SK-N-SH (cell line): ENCODE results near the gene DLX5. TPM values are rescaled to one million over a fixed set of nuclear protein-coding genes. Genes with fewer than 3 reads are reported as not detected.

ENCODE experiments used
- CTCF ChIA-PET: fragments of 300-600, 350-600 bp; formaldehyde crosslinking; extraction: SDS; loops from one replicate; lab custom pipeline; 2021; lab: Yijun Ruan, JAX
- POLR2A ChIA-PET: fragments of 350-600 bp; sonication (Branson Sonifier 250); formaldehyde crosslinking; extraction: SDS; loops from one replicate; lab custom pipeline; 2020; ENCODE audit warnings: antibody characterized with exemption, inconsistent platforms; lab: Yijun Ruan, JAX
- DNase-seq: peaks from one replicate; pipeline ENCODE4 v3.0.0; 2012
- H2AFZ ChIP-seq: fragments of 200-600 bp; sonication (generic); 2 replicates; pipeline ENCODE4 v1.8.1; 2016; ENCODE audit warnings: antibody characterized with exemption, mild to moderate bottlenecking, low read depth
- H3F3A ChIP-seq: fragments of 200-600 bp; sonication (generic); replicated peaks from 2 replicates; pipeline ENCODE3; 2016; ENCODE audit warnings: antibody characterized with exemption, mild to moderate bottlenecking; ENCODE audit not compliant: insufficient read depth
- H3K27ac ChIP-seq, 2 experiments: fragments of 200-500 bp in 1 of 2; fragments of 200-600 bp in 1 of 2; sonication (Bioruptor generic) in 1 of 2; sonication (generic), shearing (Covaris generic) in 1 of 2; 2 replicates each; pipeline versions ENCODE4 v1.5.1 to v1.6.1; 2014 to 2016; ENCODE audit warnings: low read depth in 2 of 2, inconsistent platforms in 1 of 2, low read length in 1 of 2, mild to moderate bottlenecking in 1 of 2, mixed read lengths in 1 of 2
- H3K27me3 ChIP-seq: fragments of 200-600 bp; sonication (generic), shearing (Covaris generic); 2 replicates; pipeline ENCODE4 v1.6.1; 2016; ENCODE audit warnings: mixed run types; ENCODE audit not compliant: insufficient read depth
- H3K36me3 ChIP-seq, 2 experiments: fragments of 200-500 bp in 1 of 2; fragments of 200-600 bp in 1 of 2; sonication (Bioruptor generic) in 1 of 2; sonication (generic) in 1 of 2; replicated peaks in 1 of 2; 2 replicates each; pipeline versions ENCODE3 to v1.5.1; 2014 to 2016; ENCODE audit warnings: low read length in 1 of 2, mild to moderate bottlenecking in 1 of 2; ENCODE audit not compliant: insufficient read depth in 2 of 2, control insufficient read depth in 1 of 2
- H3K4me1 ChIP-seq, 2 experiments: fragments of 200-500 bp in 1 of 2; fragments of 200-600 bp in 1 of 2; sonication (Bioruptor generic) in 1 of 2; sonication (generic), shearing (Covaris generic) in 1 of 2; 2 replicates each; pipeline versions ENCODE4 v1.5.1 to v1.6.1; 2014 to 2016; ENCODE audit warnings: low read depth in 1 of 2, low read length in 1 of 2, mixed run types in 1 of 2; ENCODE audit not compliant: insufficient read depth in 2 of 2, control insufficient read depth in 1 of 2
- H3K4me2 ChIP-seq: fragments of 200-600 bp; sonication (generic), shearing (Covaris generic); 2 replicates; pipeline ENCODE4 v1.6.1; 2017; ENCODE audit warnings: mixed run types
- H3K4me3 ChIP-seq, 2 experiments: fragments of 200-500 bp in 1 of 2; fragments of 200-600 bp in 1 of 2; sonication (Bioruptor generic) in 1 of 2; sonication (generic), shearing (Covaris generic) in 1 of 2; 2 replicates each; pipeline versions ENCODE4 v1.5.1 to v1.8.1; 2014 to 2016; ENCODE audit warnings: low read depth in 2 of 2, inconsistent platforms in 1 of 2, low read length in 1 of 2, mild to moderate bottlenecking in 1 of 2, mixed read lengths in 1 of 2, moderate library complexity in 1 of 2
- H3K79me2 ChIP-seq: fragments of 200-600 bp; sonication (generic); 2 replicates; pipeline ENCODE4 v1.8.1; 2017; ENCODE audit warnings: mild to moderate bottlenecking; ENCODE audit not compliant: insufficient read depth
- H3K9ac ChIP-seq: fragments of 200-600 bp; sonication (generic); 2 replicates; pipeline ENCODE4 v1.6.1; 2017; ENCODE audit warnings: mixed run types
- H3K9me2 ChIP-seq: fragments of 200-600 bp; sonication (generic); 2 replicates; pipeline ENCODE4 v1.6.1; 2017; ENCODE audit warnings: mixed run types
- H3K9me3 ChIP-seq: fragments of 200-600 bp; sonication (generic); 2 replicates; pipeline ENCODE4 v1.6.1; 2017; ENCODE audit warnings: mixed run types, mild to moderate bottlenecking, moderate library complexity
- H4K20me1 ChIP-seq: fragments of 200-600 bp; sonication (generic); 2 replicates; pipeline ENCODE4 v1.6.1; 2017; ENCODE audit warnings: mild to moderate bottlenecking, mixed run types; ENCODE audit not compliant: insufficient read depth
- CHD2 ChIP-seq: fragments of 150-350 bp; IDR thresholded peaks from 2 replicates; pipeline ENCODE4 v1.6.1; 2018; ENCODE audit warnings: low read length; ENCODE audit not compliant: partially characterized antibody
- ELF1 ChIP-seq: IDR thresholded peaks from 2 replicates; pipeline ENCODE4 v1.4.0; 2012
- EP300 ChIP-seq, 2 experiments: IDR thresholded peaks; 2 replicates each; pipeline versions ENCODE4 v1.4.0 to v1.6.1; 2012; ENCODE audit warnings: borderline replicate concordance in 1 of 2, low read depth in 1 of 2, low read length in 1 of 2
- FOXM1 ChIP-seq: IDR thresholded peaks from 2 replicates; pipeline ENCODE4 v1.4.0; 2012; ENCODE audit warnings: low read depth, mild to moderate bottlenecking
- GABPA ChIP-seq: IDR thresholded peaks from 2 replicates; pipeline ENCODE4 v1.4.0; 2012; ENCODE audit warnings: low read depth, mild to moderate bottlenecking
- GATA2 ChIP-seq: sonication (generic); formaldehyde crosslinking; IDR thresholded peaks from 2 replicates; pipeline ENCODE4 v1.5.0; 2020; ENCODE audit warnings: mild to moderate bottlenecking, missing genetic modification reagents
- MEF2A ChIP-seq: IDR thresholded peaks from 2 replicates; pipeline ENCODE4 v1.4.0; 2012; ENCODE audit warnings: low read depth, borderline replicate concordance
- MXI1 ChIP-seq: IDR thresholded peaks from 2 replicates; pipeline ENCODE4 v1.6.1; 2012; ENCODE audit warnings: mild to moderate bottlenecking, low read depth, low read length, improper control_type of control experiment
- NFIC ChIP-seq: IDR thresholded peaks from 2 replicates; pipeline ENCODE4 v1.4.0; 2012; ENCODE audit warnings: borderline replicate concordance
- NRF1 ChIP-seq: IDR thresholded peaks from 2 replicates; pipeline ENCODE4 v1.6.1; 2012; ENCODE audit warnings: low read depth, mild to moderate bottlenecking, low read length
- RAD21 ChIP-seq: IDR thresholded peaks from 2 replicates; pipeline ENCODE4 v1.6.1; 2012; ENCODE audit warnings: mild to moderate bottlenecking, low read length
- RCOR1 ChIP-seq: fragments of 150-350 bp; IDR thresholded peaks from 2 replicates; pipeline ENCODE4 v1.6.1; 2017; ENCODE audit warnings: antibody characterized with exemption, low read length
- RFX5 ChIP-seq: IDR thresholded peaks from 2 replicates; pipeline ENCODE4 v1.6.1; 2012; ENCODE audit warnings: mild to moderate bottlenecking, improper control_type of control experiment, low read length
- TAF1 ChIP-seq: IDR thresholded peaks from 2 replicates; pipeline ENCODE4 v1.6.1; 2012; ENCODE audit warnings: low read depth, mild to moderate bottlenecking, low read length, moderate library complexity, borderline replicate concordance
- TCF12 ChIP-seq: IDR thresholded peaks from 2 replicates; pipeline ENCODE4 v1.4.0; 2012
- TEAD4 ChIP-seq: IDR thresholded peaks from 2 replicates; pipeline ENCODE4 v1.4.0; 2012; ENCODE audit warnings: mild to moderate bottlenecking, borderline replicate concordance; ENCODE audit not compliant: insufficient read depth
- YY1 ChIP-seq: IDR thresholded peaks from 2 replicates; pipeline ENCODE4 v1.4.0; 2012; ENCODE audit warnings: low read depth, mild to moderate bottlenecking
- WGBS: methylation state at CpG from one replicate; pipeline ENCODE4 v1.1.6; 2017; ENCODE audit warnings: low lambda C conversion rate; 5-methylcytosine and 5-hydroxymethylcytosine counted together
- polyA plus RNA-seq, 3 experiments: library from polyadenylated mRNA; depleted of rRNA; stranded (reverse); fragments of >200 nt; gene quantifications; 2 replicates each; pipeline ENCODE4 v1.2.3, GENCODE V29; 2012
- TF ChIP-seq, protein P1 (sequence below): fragments of 150-350 bp; IDR thresholded peaks from 2 replicates; pipeline ENCODE4 v1.6.1; 2016; ENCODE audit warnings: mild to moderate bottlenecking, low read depth, low read length

Gene DLX5
- polyA plus RNA-seq, 1 of the 3 experiments (the other 2 are of a cell fraction): not detected

GRCh38 chr7:96989241-96989858 lies 35.3 kb downstream of the DLX5 start:
- POLR2A ChIA-PET: no interaction called here
- Histone ChIP-seq H3K9ac (no peak overlapping the region), H3K4me2 (no peak overlapping the region), H3K79me2 (no peaks in the 10 kb centered on the region), H3K4me3 (no peak overlapping the region), H2AFZ (no peak overlapping the region), H3K4me1 (no peaks in the 10 kb centered on the region; a peak in 1 of 4 replicates), H3K27me3 (0 out of 2 replicates have a peak, but pooled peaks cover 4% of the 10 kb centered on the region), H3K9me3 (no peaks in the 10 kb centered on the region), H3K9me2 (no peaks in the 10 kb centered on the region), H4K20me1 (no peaks in the 10 kb centered on the region), H3F3A (no peaks in the 10 kb centered on the region), H3K27ac (no peak overlapping the region), H3K36me3 (no peaks in the 10 kb centered on the region)
- TF ChIP-seq MXI1 (no peak), RFX5 (no peak), NFIC (no peak), ELF1 (no peak), GATA2 (CRISPR knock-in tag) (no peak), FOXM1 (no peak), RAD21 (no peak)
- no peak for DNase-seq
- WGBS: 76% methylated on average over 22 of the region's 22 CpGs
- CTCF ChIA-PET: interaction anchor here (1.3 kb wide), 2 partner anchors 10 to 161 kb away, joined by 3 read pairs; no protein-coding TSS in a partner anchor

DNA sequence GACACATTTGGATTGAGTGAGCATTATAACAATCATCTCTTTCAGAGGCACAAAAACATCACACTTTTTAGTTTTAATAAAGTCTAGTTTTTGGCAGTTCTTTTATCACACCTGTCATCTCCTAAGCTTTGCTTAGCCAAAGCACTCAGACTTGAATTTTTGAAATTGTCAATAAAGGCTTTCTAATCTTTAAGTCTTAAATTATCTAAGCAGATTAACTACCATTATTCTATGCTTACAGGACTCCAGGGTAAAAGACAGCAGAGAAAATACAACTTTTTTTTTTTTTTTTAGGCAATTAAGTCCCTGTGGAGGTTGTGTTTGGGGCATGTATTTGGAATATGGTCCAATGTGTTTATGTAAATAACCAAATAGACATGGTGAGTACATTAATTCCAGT lies 36.9 kb downstream of the DLX5 start:
- ChIA-PET POLR2A (no interaction called here), CTCF (interaction anchor here (1.2 to 1.7 kb wide), 3 partner anchors 10 to 40 kb away, joined by 3 to 4 read pairs (median 4); no protein-coding TSS in a partner anchor)
- H4K20me1 ChIP-seq: no peaks in the 10 kb centered on the region
- H3K27ac ChIP-seq: no peak overlapping the region
- H3K9ac ChIP-seq: no peak overlapping the region
- no peaks in the 10 kb centered on the region for H3K79me2 ChIP-seq
- H3K4me2 ChIP-seq: no peak overlapping the region
- H3K9me3 ChIP-seq: no peaks in the 10 kb centered on the region
- no peaks in the 10 kb centered on the region; a peak in 1 of 4 replicates for H3K4me1 ChIP-seq
- no peaks in the 10 kb centered on the region for H3K36me3 ChIP-seq
- H3K27me3 ChIP-seq: 0 out of 2 replicates have a peak, but pooled peaks cover 4% of the 10 kb centered on the region
- TF ChIP-seq NFIC (no peak), TEAD4 (no peak), RCOR1 (no peak), YY1 (no peak), MEF2A (no peak), EP300 (IDR thresholded peaks at IDR 0.05; ENCODE audit: borderline replicate concordance in 1 of 2, low read depth in 1 of 2, low read length in 1 of 2) (no peak), GABPA (no peak), NRF1 (no peak), TAF1 (no peak), CHD2 (no peak), TCF12 (no peak), MXI1 (no peak)
- TF ChIP-seq, protein P1, sequence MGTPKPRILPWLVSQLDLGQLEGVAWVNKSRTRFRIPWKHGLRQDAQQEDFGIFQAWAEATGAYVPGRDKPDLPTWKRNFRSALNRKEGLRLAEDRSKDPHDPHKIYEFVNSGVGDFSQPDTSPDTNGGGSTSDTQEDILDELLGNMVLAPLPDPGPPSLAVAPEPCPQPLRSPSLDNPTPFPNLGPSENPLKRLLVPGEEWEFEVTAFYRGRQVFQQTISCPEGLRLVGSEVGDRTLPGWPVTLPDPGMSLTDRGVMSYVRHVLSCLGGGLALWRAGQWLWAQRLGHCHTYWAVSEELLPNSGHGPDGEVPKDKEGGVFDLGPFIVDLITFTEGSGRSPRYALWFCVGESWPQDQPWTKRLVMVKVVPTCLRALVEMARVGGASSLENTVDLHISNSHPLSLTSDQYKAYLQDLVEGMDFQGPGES: no peak
- H3K9me2 ChIP-seq: no peaks in the 10 kb centered on the region
- no peak overlapping the region for H2AFZ ChIP-seq
- no peaks in the 10 kb centered on the region for H3F3A ChIP-seq
- no peak overlapping the region for H3K4me3 ChIP-seq
- DNase-seq: no peak
